SH-SY5Y (cell line): ENCODE measurements around the gene TSPEAR.

Source experiments
- GATA2 ChIP-seq: IDR thresholded peaks from 2 replicates; pipeline ENCODE4 v1.6.1; 2011; ENCODE audit warnings: mild to moderate bottlenecking, low read depth, low read length
- GATA3 ChIP-seq: IDR thresholded peaks from 2 replicates; pipeline ENCODE4 v1.6.1; 2011; ENCODE audit warnings: low read depth, mild to moderate bottlenecking, low read length, moderate library complexity

DNA sequence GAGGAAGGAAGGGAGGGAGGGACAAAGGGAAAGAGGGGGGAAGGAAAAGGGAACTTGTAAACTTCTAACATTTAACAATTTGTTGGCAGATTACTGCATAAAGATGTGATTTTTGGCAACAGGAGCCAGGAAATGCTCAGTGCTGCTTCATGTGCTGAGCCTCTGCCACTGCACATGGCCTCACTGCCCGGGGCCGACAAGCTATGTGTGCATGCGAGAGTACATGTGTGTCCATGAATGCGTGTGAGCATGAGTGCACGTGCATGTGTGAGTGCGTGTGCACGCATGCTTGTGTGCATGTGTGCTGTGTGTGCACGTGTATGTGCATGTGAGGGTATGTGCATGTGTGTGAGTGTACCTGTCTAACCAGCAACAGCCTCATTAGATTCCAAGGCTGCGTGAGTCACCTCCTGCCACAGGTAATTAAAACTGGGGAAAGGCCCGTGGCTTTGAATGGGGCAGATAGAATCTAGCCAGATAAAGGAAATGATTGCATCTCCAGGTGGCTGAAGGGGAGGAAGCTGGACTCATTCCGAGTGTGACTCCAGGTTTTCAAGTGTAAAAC is 41.4 kb upstream of the TSPEAR start:
- TF ChIP-seq GATA2 (no peak), GATA3 (no peak)
